Measurements from ENCODE around the gene PLPPR3. TPM values are rescaled to one million over a fixed set of nuclear protein-coding genes. Genes with fewer than 3 reads are reported as not detected.
"Not testable (repeated sequence)": the region's sequence is repeated elsewhere in the genome, so short reads cannot be mapped to it uniquely, and the experiment has no call there.

PLPPR3 gene
- total RNA-seq, 1 experiment from 2014 or later = not detected

GRCh38 chr19:853614-854220, 32.0 kb upstream of the PLPPR3 start:
- DNase-seq (ENCODE audit: low read depth) = not testable (repeated sequence)

GRCh38 chr19:853014-853585, 31.3 kb upstream of the PLPPR3 start:
- DNase-seq (ENCODE audit: low read depth) = no peak

- no peak for DNase-seq (ENCODE audit: low read depth)
Measured at GRCh38 chr19:852136-853013, 30.6 kb upstream of the PLPPR3 start, which contains the start of gene ELANE. TSS of gene ELANE (plus strand) at chr19:852303. CDS start at chr19:852329, 26 bp downstream.

- DNase-seq (ENCODE audit: low read depth) = no peak
Measured at GRCh38 chr19:850979-851335, 29.2 kb upstream of the PLPPR3 start.

- DNase-seq (ENCODE audit: low read depth) = peak; percentile 73
Measured at GRCh38 chr19:850221-850978, 28.6 kb upstream of the PLPPR3 start.

- not testable (repeated sequence) for DNase-seq (ENCODE audit: low read depth)
Measured at GRCh38 chr19:849195-849594, 27.4 kb upstream of the PLPPR3 start.

GRCh38 chr19:848386-848921, 26.7 kb upstream of the PLPPR3 start:
- no peak for DNase-seq (ENCODE audit: low read depth)

GRCh38 chr19:845707-846521, 24.2 kb upstream of the PLPPR3 start:
- DNase-seq (ENCODE audit: low read depth) = no peak

GRCh38 chr19:844546-844971, 22.8 kb upstream of the PLPPR3 start:
- no peak for DNase-seq (ENCODE audit: low read depth)

- DNase-seq (ENCODE audit: low read depth) = no peak
Measured at GRCh38 chr19:843836-844545, 22.2 kb upstream of the PLPPR3 start.

- DNase-seq (ENCODE audit: low read depth) = no peak
Measured at GRCh38 chr19:843180-843835, 21.6 kb upstream of the PLPPR3 start.

GRCh38 chr19:842802-843179, 21.0 kb upstream of the PLPPR3 start:
- DNase-seq (ENCODE audit: low read depth) = not testable (repeated sequence)

- no peak for DNase-seq (ENCODE audit: low read depth)
Measured at GRCh38 chr19:840519-841206, 18.9 kb upstream of the PLPPR3 start, which contains the start of gene PRTN3. TSS of gene PRTN3 (plus strand) at chr19:840999. CDS start at chr19:841009, 10 bp downstream.

- DNase-seq (ENCODE audit: low read depth) = no peak
Measured at GRCh38 chr19:835210-835810, 13.6 kb upstream of the PLPPR3 start.

GRCh38 chr19:834216-834615, 12.5 kb upstream of the PLPPR3 start:
- DNase-seq (ENCODE audit: low read depth) = no peak

GRCh38 chr19:831407-832369, 9.9 kb upstream of the PLPPR3 start:
- DNase-seq (ENCODE audit: low read depth) = no peak

- no peak for DNase-seq (ENCODE audit: low read depth)
Measured at GRCh38 chr19:829129-829758, 7.5 kb upstream of the PLPPR3 start.

All from LHCN-M2 (cell line).